ENCODE data around the gene HS3ST5.

The HS3ST5 gene

GRCh38 chr6:114075777-114076176, 267.0 kb downstream of the HS3ST5 start:
- H3K4me3 ChIP-seq (ENCODE audit: low read depth, low read length), result no peak overlapping the region
- DNase-seq (ENCODE audit: low read depth), result no peak
- no peak for TF ChIP-seq CTCF (conservative IDR thresholded peaks at IDR 0.05; ENCODE audit: low read depth, low read length)

- no peak for DNase-seq (ENCODE audit: low read depth)
- no peak overlapping the region for H3K4me3 ChIP-seq (ENCODE audit: low read depth, low read length)
- TF ChIP-seq CTCF (conservative IDR thresholded peaks at IDR 0.05; ENCODE audit: low read depth, low read length), result no peak
Measured at GRCh38 chr6:114075300-114075699, 267.5 kb downstream of the HS3ST5 start.

GRCh38 chr6:114068771-114069170, 274.1 kb downstream of the HS3ST5 start:
- no peak for DNase-seq (ENCODE audit: low read depth)
- TF ChIP-seq CTCF (conservative IDR thresholded peaks at IDR 0.05; ENCODE audit: low read depth, low read length), result no peak
- H3K4me3 ChIP-seq (ENCODE audit: low read depth, low read length), result no peak overlapping the region

GRCh38 chr6:114068116-114068515, 274.7 kb downstream of the HS3ST5 start:
- DNase-seq (ENCODE audit: low read depth), result no peak
- no peak for TF ChIP-seq CTCF (conservative IDR thresholded peaks at IDR 0.05; ENCODE audit: low read depth, low read length)
- no peak overlapping the region for H3K4me3 ChIP-seq (ENCODE audit: low read depth, low read length)

GRCh38 chr6:114064862-114065261, 278.0 kb downstream of the HS3ST5 start:
- no peak for TF ChIP-seq CTCF (conservative IDR thresholded peaks at IDR 0.05; ENCODE audit: low read depth, low read length)
- DNase-seq (ENCODE audit: low read depth), result no peak
- H3K4me3 ChIP-seq (ENCODE audit: low read depth, low read length), result no peak overlapping the region

- DNase-seq (ENCODE audit: low read depth), result peak; percentile 25
- no peak overlapping the region for H3K4me3 ChIP-seq (ENCODE audit: low read depth, low read length)
- TF ChIP-seq CTCF (conservative IDR thresholded peaks at IDR 0.05; ENCODE audit: low read depth, low read length), result no peak
Measured at GRCh38 chr6:114063956-114064355, 278.9 kb downstream of the HS3ST5 start.

- H3K4me3 ChIP-seq (ENCODE audit: low read depth, low read length), result no peak overlapping the region
- no peak for DNase-seq (ENCODE audit: low read depth)
- no peak for TF ChIP-seq CTCF (conservative IDR thresholded peaks at IDR 0.05; ENCODE audit: low read depth, low read length)
Measured at GRCh38 chr6:114062199-114062598, 280.6 kb downstream of the HS3ST5 start.
